Activated CD4-positive, alpha-beta T cell treated with anti-CD3 and anti-CD28 coated beads, Interleukin-2, amount 10 ng/mL, durations not matched to agents 24 days and 14 days (primary cell): Measurements from ENCODE around the gene IRGQ. TPM values are rescaled to one million over a fixed set of nuclear protein-coding genes. Genes with fewer than 3 reads are reported as not detected.
"Not testable (repeated sequence)": the region's sequence is repeated elsewhere in the genome, so short reads cannot be mapped to it uniquely, and the experiment has no call there.

Experiments
- DNase-seq: peaks from one replicate; pipeline ENCODE4 v3.0.0; 2022
- H3K27ac Mint-ChIP-seq: one replicate; pipeline ENCODE4 v1.8.0; 2022; ENCODE audit warnings: mild to moderate bottlenecking, mixed read lengths
- H3K27me3 Mint-ChIP-seq: one replicate; pipeline ENCODE4 v1.8.0; 2022; ENCODE audit warnings: mixed read lengths
- H3K36me3 Mint-ChIP-seq: one replicate; pipeline ENCODE4 v1.8.0; 2022; ENCODE audit warnings: low read depth, mild to moderate bottlenecking, mixed read lengths
- H3K4me1 Mint-ChIP-seq: one replicate; pipeline ENCODE4 v1.8.0; 2021; ENCODE audit warnings: mixed read lengths
- H3K4me3 Mint-ChIP-seq: one replicate; pipeline ENCODE4 v1.8.0; 2022; ENCODE audit warnings: mild to moderate bottlenecking, moderate library complexity, mixed read lengths
- H3K9me3 Mint-ChIP-seq: one replicate; pipeline ENCODE4 v1.8.0; 2021; ENCODE audit warnings: mixed read lengths
- intact Hi-C: fragments of 100-400 bp; cut with micrococcal nuclease; formaldehyde crosslinking; loops from one replicate; pipeline ENCODE4 v1.15.1; 2023
- total RNA-seq: library from RNA; stranded (reverse); gene quantifications from 2 replicates; pipeline ENCODE4 v1.2.3, GENCODE V29; 2022

IRGQ gene
- total RNA-seq, 1 donor from 2014 or later, result 31.5 TPM

DNA sequence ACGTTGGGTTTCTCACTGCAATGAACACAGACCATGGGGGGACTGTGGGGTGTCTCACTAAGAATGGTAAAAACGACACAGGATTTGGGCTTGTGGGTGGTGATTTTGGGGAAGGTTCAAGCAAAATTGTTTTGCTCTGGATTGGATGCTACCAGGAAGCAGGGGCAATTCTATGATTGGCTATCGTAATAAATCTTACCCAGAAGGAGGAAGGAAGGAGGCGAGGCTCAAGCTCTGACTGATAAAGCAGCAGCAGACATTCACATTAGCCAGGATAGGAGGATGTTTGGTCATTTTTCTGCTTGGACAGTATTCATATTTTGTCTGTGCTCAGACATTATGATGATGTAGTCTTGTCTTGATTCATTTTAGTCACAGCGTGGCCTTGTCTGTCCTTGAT lies 1.9 kb upstream of the IRGQ start:
- Mint-ChIP-seq H3K27ac (peak overlapping the region; percentile 96), H3K4me1 (peaks cover 33% of the 10 kb centered on the region), H3K4me3 (peak overlapping the region; percentile 96), H3K36me3 (peaks cover 29% of the 10 kb centered on the region), H3K27me3 (no peaks in the 10 kb centered on the region), H3K9me3 (no peaks in the 10 kb centered on the region)
- no peak for DNase-seq
- intact Hi-C loops, result loop anchor here (2.0 to 10.0 kb wide), 4 partner anchors 65 to 907 kb away; partner anchors contain the start of genes SMG9, ZNF180 and ZNF575

DNA sequence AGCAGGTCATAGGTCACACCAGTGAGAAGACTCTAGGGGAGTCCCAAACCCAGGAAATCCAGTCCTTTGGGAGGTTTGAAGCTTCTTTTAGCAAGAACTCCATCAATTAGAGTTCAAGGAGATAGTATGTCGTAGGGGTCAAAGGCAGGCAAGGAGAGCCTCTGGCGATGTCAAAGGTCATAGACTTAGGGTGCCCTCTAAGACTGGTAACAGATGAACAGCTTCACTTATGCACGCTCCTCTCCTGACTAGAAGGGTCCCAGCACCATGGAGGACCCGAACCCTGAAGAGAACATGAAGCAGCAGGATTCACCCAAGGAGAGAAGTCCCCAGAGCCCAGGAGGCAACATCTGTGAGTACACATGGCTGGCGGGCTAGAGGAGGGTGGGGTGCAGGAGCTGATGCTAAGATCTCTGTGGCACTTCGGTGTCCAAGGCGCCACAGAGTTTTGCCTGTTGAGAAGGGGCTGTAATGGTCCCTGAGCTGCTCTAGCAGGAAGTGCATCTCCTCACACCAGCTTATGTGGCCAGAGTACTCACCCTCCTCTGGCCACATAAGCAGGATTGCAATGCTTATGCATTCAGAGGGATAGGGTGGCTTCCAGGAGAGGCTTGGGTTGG lies 1.0 kb upstream of the IRGQ start:
- intact Hi-C loops, result loop anchor here (1.0 to 10.0 kb wide), 7 partner anchors 22 to 908 kb away; partner anchors contain the start of genes ETHE1, PINLYP, SMG9 and XRCC1
- DNase-seq, result no peak
- no peaks in the 10 kb centered on the region for H3K27me3 Mint-ChIP-seq
- H3K27ac Mint-ChIP-seq, result peak overlapping the region; percentile 96
- peaks cover 32% of the 10 kb centered on the region for H3K36me3 Mint-ChIP-seq
- no peaks in the 10 kb centered on the region for H3K9me3 Mint-ChIP-seq
- H3K4me3 Mint-ChIP-seq, result peak overlapping the region; percentile 96
- H3K4me1 Mint-ChIP-seq, result peaks cover 33% of the 10 kb centered on the region

DNA sequence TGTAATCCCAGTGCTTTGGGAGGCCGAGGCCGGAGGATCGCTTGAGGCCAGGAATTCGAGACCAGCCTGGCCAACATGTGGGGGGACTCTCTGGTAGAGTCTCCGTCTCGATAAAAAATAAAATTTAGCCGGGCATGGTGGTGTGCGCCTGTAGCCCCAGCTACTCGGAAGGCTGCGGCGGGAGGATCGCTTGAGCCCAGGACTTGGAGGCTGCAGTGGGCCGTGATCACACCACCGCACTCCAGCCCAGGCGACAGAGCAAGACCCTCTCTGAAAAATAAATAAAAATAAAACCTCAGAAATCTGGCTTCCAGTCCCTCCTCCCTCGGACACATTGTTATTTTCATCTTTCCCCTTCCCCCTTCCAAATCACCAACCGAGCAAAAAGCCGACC lies 332 bp downstream of the IRGQ start:
- Mint-ChIP-seq H3K36me3 (peaks cover 38% of the 10 kb centered on the region), H3K4me1 (peaks cover 33% of the 10 kb centered on the region), H3K9me3 (no peaks in the 10 kb centered on the region), H3K4me3 (peak overlapping the region; percentile 96), H3K27ac (peak overlapping the region; percentile 96), H3K27me3 (no peaks in the 10 kb centered on the region)
- DNase-seq, result no peak
- intact Hi-C loops, result loop anchor here (10.0 kb wide), 1 partner anchor 909 kb away; the partner anchor contains the start of gene ZNF180

DNA sequence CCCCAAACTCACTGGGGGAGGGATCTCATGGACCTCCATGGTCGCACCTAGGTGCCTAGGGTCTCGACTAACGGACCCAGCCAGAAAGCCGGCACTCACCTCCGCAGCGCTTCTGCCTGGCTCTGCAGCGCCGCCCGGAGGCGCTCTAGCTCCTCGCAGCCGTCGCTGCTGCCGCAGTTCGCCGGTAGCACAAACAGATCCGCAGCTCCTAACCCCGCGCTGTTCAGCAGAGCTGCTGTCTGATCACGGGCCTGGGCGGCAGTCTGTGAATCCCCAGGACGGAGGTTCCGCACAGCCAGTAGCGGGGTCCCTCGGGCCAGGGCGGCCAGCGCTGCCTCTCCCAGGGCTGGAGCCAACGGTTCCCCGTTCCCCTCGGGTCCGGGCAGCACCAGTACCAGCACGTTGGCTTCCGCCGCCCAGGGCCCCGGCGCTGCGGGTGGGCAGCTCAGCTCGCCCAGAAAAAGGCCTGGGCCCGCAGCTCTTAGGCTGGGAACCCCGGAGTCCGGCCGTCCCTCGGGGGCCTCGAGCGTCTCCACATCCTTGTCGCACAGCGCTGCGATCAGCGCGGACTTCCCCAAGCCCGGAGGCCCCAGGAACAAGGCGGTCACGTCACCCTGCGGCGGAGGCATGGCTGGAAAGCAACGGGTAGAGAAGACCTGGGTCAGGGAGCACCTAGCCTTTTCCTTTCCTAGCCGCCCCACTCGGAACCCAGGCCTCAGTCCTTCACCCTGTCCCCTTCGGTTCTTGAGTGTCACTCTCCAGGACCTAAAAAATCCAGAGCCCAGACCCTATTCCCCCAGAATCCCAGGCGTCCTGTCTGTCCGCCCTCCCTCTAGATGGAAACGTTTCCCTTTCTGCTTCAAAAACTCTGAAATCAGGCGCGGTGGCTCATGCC lies 977 bp downstream of the IRGQ start:
- peak overlapping the region; percentile 96 for H3K4me3 Mint-ChIP-seq
- H3K4me1 Mint-ChIP-seq, result peaks cover 33% of the 10 kb centered on the region
- H3K27me3 Mint-ChIP-seq, result no peaks in the 10 kb centered on the region
- H3K36me3 Mint-ChIP-seq, result peaks cover 41% of the 10 kb centered on the region
- peak overlapping the region; percentile 96 for H3K27ac Mint-ChIP-seq
- peak; percentile 93 for DNase-seq
- H3K9me3 Mint-ChIP-seq, result no peaks in the 10 kb centered on the region
- intact Hi-C loops, result loop anchor here (1.0 to 10.0 kb wide), 3 partner anchors 40 to 910 kb away; partner anchors contain the start of gene ZNF180

DNA sequence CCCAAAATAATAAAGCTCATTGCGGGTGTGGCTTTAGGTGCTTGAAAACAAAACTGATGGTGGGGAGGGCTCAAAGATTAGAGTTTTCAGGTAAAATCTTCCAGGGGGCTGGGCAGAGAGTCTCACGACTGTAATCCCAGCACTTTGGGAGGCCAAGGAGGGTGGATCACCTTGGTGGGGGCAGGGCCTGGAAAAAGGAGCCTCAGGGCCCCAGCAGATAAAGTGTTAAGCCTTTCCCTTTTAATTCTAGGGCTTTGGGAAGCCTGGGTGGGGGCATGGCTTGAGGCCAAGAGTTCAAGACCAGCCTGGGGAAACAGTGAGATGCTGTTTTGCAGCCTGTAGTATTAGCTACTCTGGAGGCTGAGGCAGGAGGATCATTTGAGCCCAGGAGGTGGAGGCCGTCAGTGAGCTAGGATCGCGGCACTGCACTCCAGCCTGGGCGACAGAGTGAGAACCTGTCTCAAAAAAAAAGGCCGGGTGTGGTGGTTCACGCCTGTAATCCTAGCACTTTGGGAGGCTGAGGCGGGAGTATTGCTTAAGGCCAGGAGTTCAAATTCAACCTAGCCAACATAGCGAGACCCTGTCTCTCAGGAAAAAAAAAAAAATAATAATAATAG lies 1.7 kb downstream of the IRGQ start:
- Mint-ChIP-seq H3K27ac (peak overlapping the region; percentile 14), H3K4me1 (peaks cover 35% of the 10 kb centered on the region), H3K36me3 (peaks cover 40% of the 10 kb centered on the region), H3K4me3 (peak overlapping the region; percentile 96), H3K9me3 (no peaks in the 10 kb centered on the region), H3K27me3 (no peaks in the 10 kb centered on the region)
- DNase-seq, result no peak
- intact Hi-C loops, result loop anchor here (1.0 to 10.0 kb wide), 3 partner anchors 39 to 911 kb away; partner anchors contain the start of gene ZNF180

DNA sequence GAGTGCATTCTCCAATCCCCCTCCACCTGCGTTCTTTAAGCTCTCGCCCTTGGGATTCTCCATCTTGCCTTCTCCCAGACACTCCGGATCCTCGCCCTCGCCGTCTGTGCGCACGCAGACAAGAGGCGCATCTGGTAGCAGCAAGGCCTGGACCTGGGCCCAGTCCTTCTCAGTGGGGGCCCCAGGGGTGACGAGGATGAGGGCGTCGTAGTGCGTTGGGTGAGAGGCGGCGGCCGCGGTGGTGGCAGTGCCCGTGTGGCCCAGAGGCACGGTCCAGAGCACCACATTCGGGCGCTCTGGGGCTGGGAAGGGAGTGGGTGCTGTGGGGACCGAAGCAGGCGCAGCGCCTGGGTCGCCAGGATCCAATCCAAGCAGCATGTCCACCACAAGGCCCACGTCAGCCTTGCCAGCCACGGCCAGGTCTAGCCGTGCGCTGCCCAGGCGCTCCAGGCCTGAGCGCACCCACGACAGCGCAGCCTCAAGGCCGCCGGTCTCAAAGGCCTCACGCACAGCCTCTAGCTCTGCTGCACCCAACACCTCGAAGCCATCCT lies 3.1 kb downstream of the IRGQ start:
- Mint-ChIP-seq H3K9me3 (no peaks in the 10 kb centered on the region), H3K4me3 (no peak overlapping the region)
- DNase-seq, result no peak

DNA sequence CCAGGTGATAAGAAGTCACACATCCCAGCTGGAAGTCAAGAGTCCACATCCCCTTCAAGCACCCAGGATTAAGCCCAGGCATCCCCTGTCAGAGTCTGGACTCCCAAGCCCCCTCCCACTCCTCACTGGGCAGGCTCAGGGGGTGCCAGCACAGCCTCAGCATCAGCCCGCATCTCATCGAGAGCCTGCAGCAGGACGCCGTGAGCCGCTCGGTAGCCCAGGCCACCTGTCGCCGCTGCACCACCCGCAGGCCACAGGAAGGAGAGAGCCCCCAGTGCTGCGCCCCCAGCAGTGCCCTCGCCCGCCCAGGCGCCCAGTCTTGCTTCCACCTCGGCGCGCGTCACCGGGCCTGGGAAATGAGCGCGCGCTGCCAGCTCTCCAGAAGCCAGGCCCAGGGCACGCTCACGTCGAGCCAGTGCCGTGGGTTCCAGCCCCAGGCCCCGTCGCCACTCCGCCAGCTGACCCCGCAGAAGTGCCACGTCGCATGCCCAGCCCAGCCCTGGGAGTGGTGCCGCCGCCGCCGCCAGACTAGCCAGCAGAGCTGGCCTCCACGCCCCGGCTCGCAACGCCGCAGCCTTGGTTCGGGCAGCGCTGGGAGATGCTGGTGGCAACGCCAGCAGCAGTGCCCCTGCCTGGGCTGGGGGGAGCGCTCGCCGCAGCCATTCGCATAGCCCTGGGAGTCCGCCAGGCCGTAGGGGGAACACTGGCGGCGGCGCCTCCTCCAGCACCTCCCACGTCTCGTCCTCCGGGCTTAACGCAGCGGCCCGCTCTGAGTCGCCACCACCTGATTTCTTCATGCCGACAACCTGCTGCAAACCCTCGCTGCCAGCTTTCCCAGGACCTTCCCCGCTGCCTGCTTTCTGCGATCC lies 3.8 kb downstream of the IRGQ start:
- Mint-ChIP-seq H3K27ac (no peak overlapping the region), H3K4me3 (no peak overlapping the region), H3K27me3 (no peaks in the 10 kb centered on the region), H3K4me1 (peaks cover 22% of the 10 kb centered on the region), H3K36me3 (peaks cover 30% of the 10 kb centered on the region), H3K9me3 (no peaks in the 10 kb centered on the region)
- intact Hi-C loops, result loop anchor here (10.0 kb wide), 1 partner anchor 913 kb away; the partner anchor contains the start of gene ZNF180
- DNase-seq, result no peak

More for the DNA sequence above, 3.1 kb downstream of the IRGQ start:
- Mint-ChIP-seq H3K4me1 (peaks cover 29% of the 10 kb centered on the region), H3K27ac (no peak overlapping the region), H3K36me3 (peaks cover 36% of the 10 kb centered on the region), H3K27me3 (no peaks in the 10 kb centered on the region)
- intact Hi-C loops, result loop anchor here (10.0 kb wide), 1 partner anchor 912 kb away; the partner anchor contains the start of gene ZNF180

DNA sequence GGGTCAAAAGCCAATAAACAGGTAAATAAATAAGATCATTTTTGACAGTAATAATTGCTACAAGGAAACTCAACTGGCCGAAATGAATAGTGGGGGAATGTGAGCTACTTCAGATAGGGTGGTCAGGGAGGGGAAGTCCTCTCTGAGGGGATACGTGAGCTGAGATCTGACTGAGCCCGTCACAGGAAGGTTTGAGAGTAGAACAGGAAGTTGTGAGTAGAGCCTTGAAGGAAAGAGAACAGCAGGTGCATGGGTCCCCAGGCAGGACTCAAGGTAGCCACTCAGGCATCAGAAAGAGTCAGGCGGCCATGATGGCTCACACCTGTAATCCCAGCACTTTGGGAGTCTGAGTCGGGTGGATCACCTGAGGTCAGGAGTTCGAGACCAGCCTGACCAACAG lies 6.3 kb downstream of the IRGQ start:
- Mint-ChIP-seq H3K27ac (no peak overlapping the region), H3K27me3 (no peaks in the 10 kb centered on the region), H3K4me3 (no peak overlapping the region), H3K36me3 (peaks cover 31% of the 10 kb centered on the region), H3K4me1 (peaks cover 12% of the 10 kb centered on the region), H3K9me3 (no peaks in the 10 kb centered on the region)
- intact Hi-C loops, result loop anchor here (10.0 kb wide), 1 partner anchor 915 kb away; the partner anchor contains the start of gene ZNF180
- DNase-seq, result no peak

DNA sequence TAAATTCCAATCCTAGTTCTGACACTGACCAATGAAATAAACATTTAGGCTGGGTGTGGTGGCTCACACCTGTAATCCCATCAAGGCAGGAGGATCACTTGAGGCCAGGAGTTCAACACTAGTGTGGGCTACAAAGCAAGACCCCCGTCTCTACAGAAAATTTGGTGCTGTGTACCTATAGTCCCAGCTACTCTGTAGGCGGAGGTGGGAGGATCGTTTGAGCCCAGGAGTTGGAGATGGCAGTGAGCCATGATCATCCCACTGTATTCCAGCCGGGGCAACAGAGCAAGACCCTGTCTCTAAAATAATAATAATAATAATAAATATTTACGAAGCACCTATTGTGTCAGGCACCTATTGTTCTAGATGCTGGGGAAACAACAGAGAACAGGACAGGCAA lies 6.7 kb downstream of the IRGQ start:
- H3K27ac Mint-ChIP-seq, result no peak overlapping the region
- intact Hi-C loops, result no loop called here
- H3K27me3 Mint-ChIP-seq, result no peaks in the 10 kb centered on the region
- no peaks in the 10 kb centered on the region for H3K9me3 Mint-ChIP-seq
- DNase-seq, result no peak
- no peak overlapping the region for H3K4me3 Mint-ChIP-seq
- peaks cover 34% of the 10 kb centered on the region for H3K36me3 Mint-ChIP-seq
- peaks cover 13% of the 10 kb centered on the region for H3K4me1 Mint-ChIP-seq

DNA sequence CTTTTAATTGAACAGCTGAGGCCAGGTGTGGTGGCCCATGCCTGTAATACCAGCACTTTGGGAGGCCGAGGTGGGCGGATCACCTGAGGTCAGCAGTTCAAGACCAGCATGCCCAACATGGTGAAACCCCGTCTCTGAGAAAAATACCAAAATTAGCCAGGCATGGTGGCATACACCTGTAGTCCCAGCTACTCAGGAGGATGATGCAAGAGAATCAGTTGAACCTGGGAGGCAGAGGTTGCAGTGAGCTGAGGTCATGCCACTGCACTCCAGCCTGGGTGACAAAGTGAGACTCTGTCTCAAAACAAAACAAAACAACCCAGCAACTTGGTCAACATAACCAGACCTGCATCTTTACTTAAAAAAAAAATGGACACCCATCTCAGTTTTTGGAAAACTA lies 8.9 kb downstream of the IRGQ start:
- H3K4me3 Mint-ChIP-seq, H3K27me3 Mint-ChIP-seq, H3K9me3 Mint-ChIP-seq, H3K27ac Mint-ChIP-seq, H3K4me1 Mint-ChIP-seq, DNase-seq, intact Hi-C loops: not testable (repeated sequence)
- H3K36me3 Mint-ChIP-seq, result peaks cover 23% of the 10 kb centered on the region

DNA sequence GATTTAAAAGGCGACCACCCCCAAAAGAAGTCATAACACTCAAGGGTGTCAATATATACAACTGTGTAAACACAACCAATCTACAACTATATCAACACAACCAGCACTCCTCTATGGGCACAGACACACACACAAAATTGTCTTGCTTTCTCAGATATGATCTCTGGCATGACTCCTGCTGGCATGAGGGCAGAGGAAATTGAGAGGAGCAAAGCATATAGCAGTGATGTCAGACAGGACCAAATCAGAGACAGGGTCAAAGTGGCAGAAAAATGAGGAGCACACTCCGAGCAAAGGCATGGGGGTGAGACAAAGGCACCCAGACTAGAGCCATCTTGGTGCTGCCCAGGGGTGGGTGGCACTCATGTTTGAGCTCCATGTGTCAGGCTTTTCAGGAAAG lies 9.6 kb downstream of the IRGQ start:
- Mint-ChIP-seq H3K4me3 (no peak overlapping the region), H3K36me3 (peaks cover 22% of the 10 kb centered on the region), H3K27me3 (no peaks in the 10 kb centered on the region), H3K27ac (no peak overlapping the region), H3K4me1 (peaks cover 14% of the 10 kb centered on the region), H3K9me3 (no peaks in the 10 kb centered on the region)
- no peak for DNase-seq
- intact Hi-C loops, result no loop called here

DNA sequence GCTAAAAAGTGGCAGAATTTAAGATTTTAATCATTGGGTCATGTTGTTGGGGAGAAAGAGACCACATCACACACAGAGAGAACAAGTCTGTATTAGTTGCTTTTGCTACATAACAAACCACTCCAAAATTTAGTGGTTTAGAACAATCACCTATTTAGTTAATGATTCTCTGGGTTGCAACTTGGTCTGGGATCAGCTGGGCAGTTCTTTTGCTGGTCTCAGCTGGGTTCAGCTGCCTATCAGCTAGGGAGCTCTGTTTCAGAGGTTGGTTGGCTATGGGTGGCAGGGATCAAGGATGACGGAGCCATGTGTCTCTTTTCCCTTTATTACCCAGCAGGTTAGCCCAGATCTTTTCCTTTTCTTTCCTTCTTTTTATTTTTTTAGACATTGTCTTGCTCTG lies 11.4 kb downstream of the IRGQ start:
- intact Hi-C loops, result no loop called here
- no peak overlapping the region for H3K4me3 Mint-ChIP-seq
- H3K27ac Mint-ChIP-seq, result peak overlapping the region; percentile 78
- no peaks in the 10 kb centered on the region for H3K9me3 Mint-ChIP-seq
- H3K27me3 Mint-ChIP-seq, result no peaks in the 10 kb centered on the region
- H3K36me3 Mint-ChIP-seq, result peaks cover 14% of the 10 kb centered on the region
- no peak for DNase-seq
- peaks cover 22% of the 10 kb centered on the region for H3K4me1 Mint-ChIP-seq

DNA sequence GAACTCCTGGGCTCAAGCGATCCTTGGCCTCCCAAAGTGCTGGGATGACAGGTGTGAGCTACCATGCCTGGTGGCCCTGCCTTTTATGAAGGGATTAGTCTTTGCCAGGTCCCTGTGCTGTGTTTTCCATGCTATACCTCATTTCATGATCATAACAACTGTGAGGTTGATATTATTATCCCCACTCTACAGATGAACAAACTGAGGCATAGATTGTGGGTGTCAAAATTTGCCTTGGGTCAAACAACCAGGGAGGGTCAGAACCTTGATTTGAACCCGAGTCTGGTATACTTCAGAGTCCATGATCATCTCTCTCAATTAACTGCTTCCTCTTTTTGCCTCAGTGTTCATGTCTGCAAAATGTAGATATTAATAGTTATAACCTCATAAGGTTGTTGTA lies 13.4 kb downstream of the IRGQ start:
- H3K36me3 Mint-ChIP-seq, result peaks cover 18% of the 10 kb centered on the region
- DNase-seq, result no peak
- peak overlapping the region; percentile 25 for H3K27ac Mint-ChIP-seq
- peaks cover 27% of the 10 kb centered on the region for H3K4me1 Mint-ChIP-seq
- H3K9me3 Mint-ChIP-seq, result no peaks in the 10 kb centered on the region
- H3K4me3 Mint-ChIP-seq, result no peak overlapping the region
- intact Hi-C loops, result no loop called here
- no peaks in the 10 kb centered on the region for H3K27me3 Mint-ChIP-seq
